Stimulated activated naive B cell treated with anti-CD40 and anti-IgM and Interleukin-4, amounts not matched to agents 10 μg/mL and 1 μg/mL and 100 μg/mL, for 72 hours (primary cell): ENCODE measurements around the gene JSRP1.

Experiments used
- ATAC-seq, 2 donors: fragments of 150-1000 bp; cut with Tn5 transposase; replicated peaks; 2 replicates each; pipeline ENCODE4 v1.10.0; 2021; ENCODE audit warnings: moderate library complexity in 1 of 2
- DNase-seq: peaks from one replicate; pipeline ENCODE4 v3.0.0; 2021
- H3K27ac Mint-ChIP-seq: one replicate; pipeline ENCODE4 v1.8.0; 2022; ENCODE audit warnings: mild to moderate bottlenecking, mixed read lengths
- H3K27me3 Mint-ChIP-seq, 2 donors: one replicate each; pipeline ENCODE4 v1.8.0; 2022; ENCODE audit warnings: mixed read lengths in 2 of 2
- H3K36me3 Mint-ChIP-seq, 2 donors: one replicate each; pipeline ENCODE4 v1.8.0; 2022; ENCODE audit warnings: mixed read lengths in 2 of 2, mild to moderate bottlenecking in 1 of 2
- H3K4me1 Mint-ChIP-seq, 2 donors: one replicate each; pipeline ENCODE4 v1.8.0; 2022; ENCODE audit warnings: mixed read lengths in 2 of 2, mild to moderate bottlenecking in 1 of 2
- H3K4me3 Mint-ChIP-seq, 2 donors: one replicate each; pipeline ENCODE4 v1.8.0; 2022; ENCODE audit warnings: mild to moderate bottlenecking in 2 of 2, mixed read lengths in 2 of 2, moderate library complexity in 1 of 2
- H3K9me3 Mint-ChIP-seq, 2 donors: one replicate each; pipeline ENCODE4 v1.8.0; 2022; ENCODE audit warnings: mixed read lengths in 2 of 2, mild to moderate bottlenecking in 1 of 2

Gene JSRP1

DNA sequence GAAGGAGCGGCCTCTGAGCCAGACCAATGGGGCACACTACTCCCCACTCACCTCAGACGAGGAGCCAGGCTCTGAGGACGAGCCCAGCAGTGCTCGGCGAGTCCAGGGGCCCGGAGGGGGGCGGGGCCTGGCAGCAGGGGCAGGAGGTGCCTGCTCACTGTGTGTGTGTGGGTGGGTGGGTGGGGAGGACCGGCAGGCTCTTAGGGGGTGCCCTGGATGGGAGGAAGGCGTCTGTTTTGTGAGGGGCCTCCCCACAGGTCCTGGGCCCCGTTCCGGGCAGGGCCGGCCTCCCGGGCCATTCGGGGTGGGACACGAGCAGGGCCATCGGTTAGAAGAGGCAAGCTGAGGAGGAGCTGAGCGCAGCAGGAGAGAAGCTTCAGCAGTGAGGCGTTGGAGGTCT lies 32.8 kb downstream of the JSRP1 start:
- Mint-ChIP-seq H3K4me3 (peak overlapping the region in 1 of 2 donors; percentile 70), H3K36me3 (peaks cover 58 to 62% of the 10 kb centered on the region in 2 donors), H3K9me3 (no peaks in the 10 kb centered on the region), H3K27me3 (no peaks in the 10 kb centered on the region), H3K27ac (no peak overlapping the region), H3K4me1 (peaks cover 20 to 49% of the 10 kb centered on the region in 2 donors)
- DNase-seq (no peak), ATAC-seq (peak; percentile 9 to 21)

DNA sequence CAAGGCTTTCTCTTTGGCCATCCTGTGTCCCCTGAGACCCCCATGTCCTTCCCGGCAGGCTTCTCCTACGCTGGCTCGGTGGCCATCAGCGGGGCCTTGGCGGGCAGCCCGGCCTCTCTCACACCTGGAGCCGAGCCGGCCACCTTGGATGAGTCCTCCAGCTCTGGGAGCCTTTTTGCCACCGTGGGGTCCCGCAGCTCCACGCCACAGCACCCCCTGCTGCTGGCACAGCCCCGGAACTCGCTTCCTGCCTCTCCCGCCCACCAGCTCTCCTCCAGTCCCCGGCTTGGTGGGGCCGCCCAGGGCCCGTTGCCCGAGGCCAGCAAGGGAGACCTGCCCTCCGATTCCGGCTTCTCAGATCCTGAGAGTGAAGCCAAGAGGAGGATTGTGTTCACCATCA lies 34.3 kb downstream of the JSRP1 start:
- Mint-ChIP-seq H3K27ac (peak overlapping the region; percentile 84), H3K4me1 (peaks cover 21 to 50% of the 10 kb centered on the region in 2 donors), H3K4me3 (no peak overlapping the region), H3K36me3 (peaks cover 63 to 64% of the 10 kb centered on the region in 2 donors), H3K9me3 (no peaks in the 10 kb centered on the region), H3K27me3 (no peaks in the 10 kb centered on the region)
- DNase-seq (no peak), ATAC-seq (no peak)

DNA sequence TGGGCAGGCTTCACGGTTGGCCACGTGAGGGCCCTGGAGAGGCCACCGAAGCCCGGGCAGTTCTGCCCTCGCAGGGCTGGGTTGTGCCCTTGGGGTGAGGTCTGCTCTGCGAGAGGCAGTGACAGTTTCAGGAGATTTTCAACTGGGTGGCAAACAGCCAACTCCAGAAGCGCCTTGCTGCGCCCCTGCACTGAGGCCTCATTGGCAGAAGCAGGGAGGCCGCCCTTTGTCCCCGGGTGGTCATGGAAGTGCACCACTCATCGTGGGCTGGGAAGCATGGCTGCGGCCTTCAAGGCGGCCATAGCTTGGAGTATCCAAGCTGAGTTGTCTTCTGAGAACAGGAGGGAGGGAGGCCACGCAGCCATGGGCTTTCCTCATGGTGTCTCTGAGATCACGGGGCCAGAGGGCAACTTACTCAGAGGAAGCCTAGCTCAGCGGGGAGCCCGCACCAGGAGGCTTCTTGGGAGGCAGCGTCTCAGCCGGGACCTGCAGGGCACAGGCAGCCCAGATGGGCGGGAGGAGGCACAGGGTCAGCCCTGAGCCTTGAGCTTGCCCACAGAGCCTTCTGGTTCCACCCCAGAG lies 34.9 kb downstream of the JSRP1 start:
- H3K27me3 Mint-ChIP-seq, result no peaks in the 10 kb centered on the region
- H3K4me1 Mint-ChIP-seq, result peaks cover 22 to 52% of the 10 kb centered on the region in 2 donors
- peak overlapping the region in 1 of 2 donors; percentile 19 for H3K4me3 Mint-ChIP-seq
- no peak for DNase-seq
- peaks cover 66 to 70% of the 10 kb centered on the region in 2 donors for H3K36me3 Mint-ChIP-seq
- no peak for ATAC-seq
- no peaks in the 10 kb centered on the region for H3K9me3 Mint-ChIP-seq
- peak overlapping the region; percentile 14 for H3K27ac Mint-ChIP-seq

DNA sequence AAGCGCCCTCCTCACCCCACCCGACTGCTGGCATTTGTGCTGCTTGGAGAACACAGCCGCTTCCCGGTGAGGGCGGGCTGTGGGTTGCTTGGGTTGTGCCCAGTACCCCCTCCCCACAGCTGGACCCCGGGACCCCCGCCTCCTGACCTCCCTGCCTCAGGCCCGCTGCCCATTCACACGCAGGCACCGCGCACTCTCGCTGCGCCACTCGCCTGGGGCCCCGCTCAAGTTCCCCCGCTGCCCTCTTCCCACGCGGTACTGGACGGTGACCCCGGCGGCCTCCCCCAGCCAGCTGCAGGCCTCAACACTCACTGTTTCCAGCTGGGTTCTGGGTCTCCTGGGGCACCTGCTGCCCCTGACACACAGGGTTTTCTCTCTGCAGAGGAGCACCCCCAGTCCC lies 36.5 kb downstream of the JSRP1 start:
- ATAC-seq (no peak), DNase-seq (no peak)
- Mint-ChIP-seq H3K27me3 (no peaks in the 10 kb centered on the region), H3K4me1 (peaks cover 21 to 63% of the 10 kb centered on the region in 2 donors), H3K9me3 (no peaks in the 10 kb centered on the region), H3K4me3 (no peak overlapping the region), H3K36me3 (peaks cover 65 to 67% of the 10 kb centered on the region in 2 donors), H3K27ac (no peak overlapping the region)

DNA sequence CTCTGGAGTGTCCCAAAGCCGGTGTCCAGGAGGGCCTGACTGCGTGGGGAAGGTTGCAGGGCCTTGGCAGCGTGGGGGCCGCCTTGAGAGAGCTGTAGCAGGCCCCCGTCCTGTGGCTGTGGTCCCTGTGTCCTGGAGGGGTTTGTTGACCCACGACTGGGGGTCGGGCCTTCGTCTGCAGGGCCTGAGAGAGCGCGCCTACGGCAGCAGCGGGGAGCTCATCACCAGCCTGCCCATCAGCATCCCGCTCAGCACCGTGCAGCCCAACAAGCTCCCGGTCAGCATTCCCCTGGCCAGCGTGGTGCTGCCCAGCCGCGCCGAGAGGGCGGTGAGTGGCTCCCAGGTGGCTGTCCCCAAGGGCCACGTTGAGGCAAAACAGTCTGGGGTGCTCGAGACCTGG lies 38.6 kb downstream of the JSRP1 start:
- H3K4me1 Mint-ChIP-seq, result peaks cover 11 to 51% of the 10 kb centered on the region in 2 donors
- no peaks in the 10 kb centered on the region for H3K27me3 Mint-ChIP-seq
- DNase-seq (no peak), ATAC-seq (no peak)
- H3K27ac Mint-ChIP-seq, result no peak overlapping the region
- H3K4me3 Mint-ChIP-seq, result no peak overlapping the region
- peaks cover 58 to 65% of the 10 kb centered on the region in 2 donors for H3K36me3 Mint-ChIP-seq
- H3K9me3 Mint-ChIP-seq, result no peaks in the 10 kb centered on the region

DNA sequence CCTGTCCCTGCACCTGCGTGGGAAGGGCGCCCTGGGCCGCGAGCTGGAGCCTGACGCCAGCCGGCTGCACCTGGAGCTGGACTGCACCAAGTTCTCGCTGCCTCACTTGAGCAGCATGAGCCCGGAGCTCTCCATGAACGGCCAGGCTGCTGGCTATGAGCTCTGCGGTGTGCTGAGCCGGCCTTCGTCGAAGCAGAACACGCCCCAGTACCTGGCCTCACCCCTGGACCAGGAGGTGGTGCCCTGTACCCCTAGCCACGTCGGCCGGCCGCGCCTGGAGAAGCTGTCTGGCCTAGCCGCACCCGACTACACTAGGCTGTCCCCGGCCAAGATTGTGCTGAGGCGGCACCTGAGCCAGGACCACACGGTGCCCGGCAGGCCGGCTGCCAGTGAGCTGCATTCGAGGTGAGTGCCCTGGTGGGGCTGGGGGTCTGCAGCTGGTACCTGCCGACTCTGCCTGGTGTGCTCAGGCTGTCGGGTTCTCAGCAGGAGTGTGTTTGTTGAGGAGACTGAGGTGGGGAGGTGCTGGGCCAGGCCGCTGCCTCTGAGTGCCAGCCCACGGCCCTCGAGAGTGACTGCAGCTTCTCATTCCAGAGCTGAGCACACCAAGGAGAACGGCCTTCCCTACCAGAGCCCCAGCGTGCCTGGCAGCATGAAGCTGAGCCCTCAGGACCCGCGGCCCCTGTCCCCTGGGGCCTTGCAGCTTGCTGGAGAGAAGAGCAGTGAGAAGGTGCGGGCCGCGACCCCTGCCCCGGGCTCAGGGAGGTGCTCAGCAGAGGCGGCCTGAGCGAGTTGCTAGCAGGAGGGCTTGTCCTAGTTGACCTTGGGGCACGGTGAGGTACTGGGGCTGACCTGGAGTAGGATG lies 39.6 kb downstream of the JSRP1 start:
- DNase-seq (no peak), ATAC-seq (no peak)
- peaks cover 9 to 45% of the 10 kb centered on the region in 2 donors for H3K4me1 Mint-ChIP-seq
- no peaks in the 10 kb centered on the region for H3K9me3 Mint-ChIP-seq
- H3K36me3 Mint-ChIP-seq, result peaks cover 62 to 69% of the 10 kb centered on the region in 2 donors
- peak overlapping the region in 1 of 2 donors; percentile 13 for H3K4me3 Mint-ChIP-seq
- no peaks in the 10 kb centered on the region for H3K27me3 Mint-ChIP-seq
- peak overlapping the region; percentile 73 for H3K27ac Mint-ChIP-seq

DNA sequence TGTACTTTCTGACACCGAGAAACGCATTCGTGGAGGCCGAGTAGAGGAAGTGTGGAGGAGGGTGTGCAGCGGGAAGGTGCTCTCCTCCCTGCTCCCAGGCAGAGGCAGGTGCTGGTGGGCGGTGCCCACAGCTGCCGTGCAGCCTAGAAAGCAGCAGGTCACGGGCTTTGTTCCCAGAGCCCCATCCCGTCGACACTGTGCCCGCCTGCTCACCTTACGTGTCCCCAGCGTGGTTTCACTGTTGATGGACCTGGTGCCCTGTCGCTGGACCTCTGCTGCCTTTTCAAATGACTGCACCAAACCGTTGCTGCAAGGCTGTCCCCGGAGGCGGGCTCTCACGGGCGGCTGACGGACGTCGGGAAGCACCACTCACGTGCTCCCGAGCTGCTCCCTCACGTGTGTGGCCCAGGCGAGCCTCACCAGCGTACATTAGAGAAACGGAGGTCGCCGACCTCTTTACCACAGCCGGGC lies 40.9 kb downstream of the JSRP1 start:
- Mint-ChIP-seq H3K9me3 (no peaks in the 10 kb centered on the region), H3K27ac (peak overlapping the region; percentile 85), H3K27me3 (no peaks in the 10 kb centered on the region), H3K4me1 (peaks cover 9 to 33% of the 10 kb centered on the region in 2 donors), H3K36me3 (peaks cover 64 to 66% of the 10 kb centered on the region in 2 donors), H3K4me3 (no peak overlapping the region)
- ATAC-seq (no peak), DNase-seq (no peak)

DNA sequence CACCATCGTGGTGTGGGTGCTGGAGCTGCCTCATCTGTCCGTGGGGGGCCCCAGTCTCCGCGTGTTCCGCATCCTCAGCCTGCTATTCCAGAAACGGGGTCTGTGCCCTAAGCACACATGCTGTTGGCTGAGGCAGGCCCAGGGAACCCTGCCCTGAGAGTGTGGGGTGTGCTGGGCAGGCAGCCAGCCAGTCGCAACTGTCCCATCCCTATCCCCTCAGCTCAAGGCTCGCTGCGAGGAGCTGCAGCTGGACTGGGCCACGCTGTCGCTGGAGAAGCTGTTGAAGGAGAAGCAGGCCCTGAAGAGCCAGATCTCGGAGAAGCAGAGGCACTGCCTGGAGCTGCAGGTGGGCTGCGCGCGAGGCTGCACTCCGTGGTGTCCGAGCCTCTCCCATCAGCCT lies 42.0 kb downstream of the JSRP1 start:
- DNase-seq, result no peak
- Mint-ChIP-seq H3K4me1 (peaks cover 9 to 33% of the 10 kb centered on the region in 2 donors), H3K27ac (no peak overlapping the region), H3K4me3 (no peak overlapping the region), H3K9me3 (no peaks in the 10 kb centered on the region), H3K36me3 (peaks cover 63 to 70% of the 10 kb centered on the region in 2 donors), H3K27me3 (no peaks in the 10 kb centered on the region)
- ATAC-seq, result no peak

DNA sequence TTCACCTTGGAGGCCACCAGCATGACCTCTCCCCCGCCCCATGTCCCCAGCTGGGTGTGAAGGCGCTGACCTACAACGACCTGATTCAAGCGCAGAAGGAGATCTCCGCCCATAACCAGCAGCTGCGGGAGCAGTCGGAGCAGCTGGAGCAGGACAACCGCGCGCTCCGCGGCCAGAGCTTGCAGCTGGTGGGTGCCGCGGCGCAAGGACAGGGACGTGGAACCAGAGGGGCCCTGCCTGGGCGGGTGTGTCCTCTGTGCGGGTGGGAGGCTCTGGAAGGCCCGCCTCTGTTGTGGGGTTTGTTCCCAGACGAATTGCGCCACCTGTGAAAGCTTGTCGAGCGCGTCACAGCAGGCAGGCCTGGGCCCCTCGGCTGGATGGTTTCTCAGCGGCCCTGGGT lies 42.4 kb downstream of the JSRP1 start:
- H3K36me3 Mint-ChIP-seq, result peaks cover 63 to 71% of the 10 kb centered on the region in 2 donors
- H3K4me3 Mint-ChIP-seq, result no peak overlapping the region

DNA sequence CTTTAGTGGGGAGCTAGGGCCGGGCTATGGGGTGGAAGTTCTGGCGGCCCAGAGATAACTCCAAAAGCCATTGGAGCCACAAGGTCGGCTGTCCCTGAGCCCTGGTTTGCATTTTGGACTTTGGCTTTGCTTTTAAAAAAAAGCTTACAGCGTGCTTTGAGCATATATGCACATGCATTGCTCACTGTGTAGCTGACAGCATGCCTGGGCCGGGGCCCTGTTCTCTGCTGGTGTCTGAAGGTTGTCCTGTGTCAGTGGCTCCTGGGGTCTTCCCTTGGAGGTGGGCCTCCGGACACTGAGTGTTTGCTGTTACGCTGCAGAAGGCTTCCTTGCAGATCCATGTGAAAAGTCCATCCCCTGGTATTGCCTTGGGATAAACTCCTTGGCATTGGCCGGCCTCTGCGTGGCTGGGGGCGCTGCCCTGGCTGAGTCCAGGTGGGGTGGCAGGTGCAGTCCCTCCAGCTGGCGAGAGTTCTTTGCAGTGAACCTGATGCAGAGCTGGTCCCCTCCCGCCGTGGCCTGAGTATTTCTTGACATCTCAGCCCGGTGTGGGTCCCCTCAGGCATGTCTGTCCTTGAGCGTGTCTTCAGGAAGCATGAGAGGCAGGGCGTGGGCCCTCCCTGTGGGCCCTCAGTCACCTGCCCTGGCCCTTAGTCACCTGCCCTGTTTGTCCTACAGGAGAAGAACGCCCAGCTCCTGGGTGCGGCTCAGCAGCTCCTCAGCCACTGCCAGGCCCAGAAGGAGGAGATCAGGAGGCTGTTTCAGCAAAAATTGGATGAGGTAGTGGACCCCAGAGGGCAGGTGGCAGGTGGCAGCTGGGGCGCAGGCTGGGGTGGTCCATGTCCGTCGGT lies 43.1 kb downstream of the JSRP1 start:
- peak overlapping the region; percentile 81 for H3K27ac Mint-ChIP-seq

More for the DNA sequence above, 42.4 kb downstream of the JSRP1 start:
- no peak for ATAC-seq
- no peak for DNase-seq
- Mint-ChIP-seq H3K4me1 (peaks cover 9 to 33% of the 10 kb centered on the region in 2 donors), H3K27me3 (no peaks in the 10 kb centered on the region), H3K9me3 (no peaks in the 10 kb centered on the region), H3K27ac (peak overlapping the region; percentile 14)

DNA sequence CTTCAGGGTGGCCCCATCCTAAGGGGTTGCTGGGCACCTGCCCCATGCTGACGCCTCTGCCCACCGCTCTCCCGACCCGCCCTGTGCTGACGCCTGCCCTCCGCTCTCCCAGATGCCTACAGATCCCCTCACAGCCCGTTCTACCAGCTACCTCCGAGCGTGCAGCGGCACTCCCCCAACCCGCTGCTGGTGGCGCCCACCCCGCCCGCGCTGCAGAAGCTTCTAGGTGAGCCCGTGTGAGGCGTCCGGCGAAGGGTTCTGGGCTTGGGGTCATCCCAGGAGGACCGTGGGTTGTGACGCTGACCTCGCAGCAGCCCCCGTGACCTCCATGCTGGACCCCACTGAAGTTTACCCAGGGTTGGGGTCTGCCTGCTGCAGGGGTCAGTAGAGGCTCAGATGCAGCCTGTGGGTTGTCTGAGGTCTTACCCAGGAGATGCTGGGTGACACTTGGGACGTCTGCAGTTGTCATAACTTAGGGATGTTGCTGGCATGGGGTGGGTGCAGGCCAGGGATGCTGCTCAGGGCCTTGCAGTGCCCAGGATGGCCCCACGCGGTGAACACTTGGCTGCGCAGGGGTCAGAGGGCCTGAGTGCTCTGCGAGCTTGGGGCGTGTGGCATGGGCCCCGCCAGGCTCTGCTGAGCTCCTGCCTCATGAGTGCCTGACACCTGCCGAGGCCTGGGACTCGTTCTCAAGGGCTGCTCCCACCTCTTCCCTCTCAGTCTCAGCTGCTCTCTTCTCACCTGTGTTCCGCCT lies 45.1 kb downstream of the JSRP1 start:
- peak overlapping the region; percentile 79 for H3K27ac Mint-ChIP-seq
- no peaks in the 10 kb centered on the region for H3K27me3 Mint-ChIP-seq
- H3K4me3 Mint-ChIP-seq, result no peak overlapping the region
- H3K4me1 Mint-ChIP-seq, result peaks cover 7 to 26% of the 10 kb centered on the region in 2 donors
- ATAC-seq (no peak), DNase-seq (no peak)
- peaks cover 55 to 62% of the 10 kb centered on the region in 2 donors for H3K36me3 Mint-ChIP-seq
- H3K9me3 Mint-ChIP-seq, result no peaks in the 10 kb centered on the region

More for the DNA sequence above, 43.1 kb downstream of the JSRP1 start:
- H3K9me3 Mint-ChIP-seq, result no peaks in the 10 kb centered on the region
- H3K4me3 Mint-ChIP-seq, result peak overlapping the region in 1 of 2 donors; percentile 14
- H3K4me1 Mint-ChIP-seq, result peaks cover 9 to 33% of the 10 kb centered on the region in 2 donors
- DNase-seq, result no peak
- H3K36me3 Mint-ChIP-seq, result peaks cover 63 to 67% of the 10 kb centered on the region in 2 donors
- H3K27me3 Mint-ChIP-seq, result no peaks in the 10 kb centered on the region
- no peak for ATAC-seq

DNA sequence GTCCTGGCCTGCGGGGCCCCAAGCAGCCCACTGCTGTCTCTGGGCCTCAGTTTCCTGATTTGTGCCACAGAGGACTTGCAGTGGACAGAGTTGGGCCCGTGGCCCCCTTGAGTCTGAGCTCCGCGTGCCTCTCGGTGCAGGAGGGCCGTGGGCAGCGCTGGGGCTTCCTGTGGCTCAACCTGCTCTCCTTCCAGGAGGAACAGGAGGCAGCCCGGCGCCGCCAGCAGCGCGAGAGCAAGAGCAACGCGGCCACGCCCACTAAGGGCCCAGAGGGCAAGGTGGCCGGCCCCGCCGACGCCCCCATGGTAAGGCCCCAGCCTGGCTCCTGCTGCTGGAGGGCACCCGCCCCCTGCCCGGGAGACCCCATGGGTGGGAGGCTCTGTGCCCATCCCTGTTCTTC lies 46.0 kb downstream of the JSRP1 start:
- H3K36me3 Mint-ChIP-seq, result peaks cover 55 to 61% of the 10 kb centered on the region in 2 donors
- ATAC-seq, result no peak
- H3K27ac Mint-ChIP-seq, result no peak overlapping the region

DNA sequence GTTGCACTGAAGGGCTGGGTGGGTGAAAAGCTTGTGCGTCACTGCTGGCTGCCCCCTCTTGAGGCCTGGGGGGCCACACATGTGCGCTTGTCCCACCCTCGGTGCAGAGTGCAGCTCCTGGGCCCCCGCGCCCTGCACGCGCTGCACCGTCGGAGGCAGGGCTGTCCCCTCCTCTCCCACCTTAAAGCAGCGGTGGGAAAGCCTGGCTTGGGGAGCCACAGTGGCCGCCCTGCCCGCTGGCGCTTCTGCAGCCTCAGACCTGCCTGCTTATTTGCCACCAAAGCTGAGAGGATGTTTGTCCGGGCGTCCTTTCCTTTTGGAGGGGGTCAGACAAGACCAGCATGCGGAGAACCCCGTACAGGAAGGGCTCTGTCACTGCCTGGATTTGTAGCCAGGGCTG lies 46.8 kb downstream of the JSRP1 start:
- ATAC-seq, result no peak
- Mint-ChIP-seq H3K9me3 (no peaks in the 10 kb centered on the region), H3K4me3 (no peak overlapping the region), H3K4me1 (peaks cover 5 to 12% of the 10 kb centered on the region in 2 donors), H3K27ac (peak overlapping the region; percentile 5), H3K27me3 (no peaks in the 10 kb centered on the region), H3K36me3 (peaks cover 55 to 61% of the 10 kb centered on the region in 2 donors)
- DNase-seq, result no peak

More for the DNA sequence above, 46.0 kb downstream of the JSRP1 start:
- H3K27me3 Mint-ChIP-seq, result no peaks in the 10 kb centered on the region
- H3K4me1 Mint-ChIP-seq, result peaks cover 7 to 16% of the 10 kb centered on the region in 2 donors
- H3K9me3 Mint-ChIP-seq, result no peaks in the 10 kb centered on the region
- DNase-seq, result no peak
- H3K4me3 Mint-ChIP-seq, result no peak overlapping the region
